ENCODE measurements around the gene COL6A2.
"Not testable (repeated sequence)": the region's sequence is repeated elsewhere in the genome, so short reads cannot be mapped to it uniquely, and the experiment has no call there.

The COL6A2 gene

GRCh38 chr21:46157987-46158451 is 60.1 kb downstream of the COL6A2 start:
- no peak for DNase-seq

GRCh38 chr21:46158666-46159300 is 60.9 kb downstream of the COL6A2 start:
- no peak for DNase-seq

DNA sequence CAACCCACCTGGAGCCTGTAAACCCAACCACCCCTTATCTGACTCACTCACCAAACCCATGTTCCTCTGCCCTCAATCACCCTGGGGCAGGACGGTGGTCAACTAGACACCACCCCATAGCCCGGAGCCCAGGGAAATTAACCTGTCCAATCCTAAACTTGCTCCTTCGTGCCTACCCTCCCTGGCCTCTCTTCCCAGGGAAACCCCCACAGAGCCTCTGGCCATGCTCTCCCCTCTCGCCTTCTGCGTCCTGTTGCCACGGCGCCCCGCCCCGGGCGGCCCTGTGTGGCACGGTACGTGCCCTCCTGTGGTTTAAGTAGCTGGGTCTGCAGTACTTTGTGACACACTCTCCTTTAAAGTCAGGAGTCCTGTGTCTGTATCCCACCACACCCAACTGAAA is 61.5 kb downstream of the COL6A2 start:
- DNase-seq: no peak

GRCh38 chr21:46159841-46160656 is 62.1 kb downstream of the COL6A2 start:
- DNase-seq: no peak

- DNase-seq: no peak
These were observed 62.7 kb downstream of the COL6A2 start for GRCh38 chr21:46160657-46160906.

DNA sequence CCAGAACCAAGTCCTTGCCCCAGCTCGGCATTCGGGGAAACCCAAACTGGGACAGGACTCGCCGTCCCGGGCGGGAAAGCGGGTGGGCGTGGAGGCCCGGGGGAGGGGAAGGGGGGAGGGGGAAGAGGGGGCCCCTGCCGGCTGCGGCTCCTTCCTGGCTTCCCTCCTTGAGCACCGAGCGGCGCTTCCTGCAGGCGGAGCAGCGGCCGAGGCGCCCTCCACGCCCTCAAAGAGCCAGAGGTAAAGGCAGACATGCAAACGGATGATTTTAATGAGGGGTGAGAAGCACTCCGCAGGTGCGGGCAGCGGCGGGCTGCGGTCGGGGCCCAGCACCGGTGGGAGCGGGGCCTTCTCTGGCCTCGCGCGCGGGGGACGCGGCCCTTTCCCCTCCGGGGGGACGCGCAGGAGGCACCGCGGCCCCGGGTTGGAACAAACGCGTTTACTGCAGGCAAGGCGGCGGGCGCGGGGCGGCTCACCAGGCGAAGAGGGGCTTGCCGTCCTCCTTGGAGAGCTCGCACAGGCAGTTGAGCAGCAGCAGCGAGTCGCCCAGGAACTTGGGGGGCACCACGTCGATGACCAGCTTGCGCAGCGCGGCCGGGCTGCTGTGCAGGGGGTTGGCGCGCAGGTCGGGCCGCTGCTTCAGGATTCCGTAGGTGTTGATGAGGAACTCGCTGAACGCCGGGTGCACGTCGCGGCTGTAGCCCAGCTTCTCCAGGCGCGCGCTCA is 63.2 kb downstream of the COL6A2 start:
- DNase-seq: no peak

- DNase-seq: no peak
These were observed 64.0 kb downstream of the COL6A2 start for GRCh38 chr21:46161633-46162592.

GRCh38 chr21:46163380-46163779 is 65.5 kb downstream of the COL6A2 start:
- no peak for DNase-seq

GRCh38 chr21:46165098-46165497 is 67.2 kb downstream of the COL6A2 start:
- DNase-seq: no peak

GRCh38 chr21:46168238-46168637 is 70.3 kb downstream of the COL6A2 start:
- no peak for DNase-seq

DNA sequence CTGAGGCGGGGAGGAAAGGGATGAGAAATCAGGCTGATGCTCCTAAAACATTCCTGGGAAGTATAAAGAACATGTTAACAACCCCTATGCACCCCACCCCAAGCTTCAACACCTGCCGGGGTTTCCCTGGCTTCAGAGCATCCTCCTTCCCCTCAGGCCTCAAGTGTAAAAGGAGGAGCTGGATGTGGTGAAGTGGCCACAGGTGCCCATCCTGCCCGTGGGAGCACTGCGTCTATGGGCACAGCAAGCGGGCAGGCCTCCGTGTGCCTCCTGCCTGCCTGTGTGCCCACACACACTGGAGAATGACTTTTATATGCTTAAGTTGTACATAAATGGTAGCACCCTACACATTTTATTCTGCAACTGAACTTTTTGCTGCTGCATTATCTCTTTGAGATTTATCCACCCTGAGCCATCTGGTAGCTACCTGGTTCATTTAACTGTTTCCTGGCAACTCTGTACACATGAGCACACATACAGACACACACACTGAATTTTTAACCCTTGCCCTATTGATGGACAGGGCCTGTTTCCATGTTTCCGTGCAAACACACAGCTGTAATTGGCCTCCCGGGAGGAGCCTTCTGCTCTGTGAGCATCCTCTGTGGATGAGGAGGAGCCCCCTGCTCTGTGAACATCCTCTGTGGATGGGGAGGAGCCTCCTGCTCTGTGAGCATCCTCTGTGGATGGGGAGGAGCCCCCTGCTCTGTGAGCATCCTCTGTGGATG is 70.9 kb downstream of the COL6A2 start:
- DNase-seq: no peak

- DNase-seq: not testable (repeated sequence)
These were observed 72.7 kb downstream of the COL6A2 start for GRCh38 chr21:46170436-46171193.

GRCh38 chr21:46171585-46171984 is 73.7 kb downstream of the COL6A2 start:
- no peak for DNase-seq

DNA sequence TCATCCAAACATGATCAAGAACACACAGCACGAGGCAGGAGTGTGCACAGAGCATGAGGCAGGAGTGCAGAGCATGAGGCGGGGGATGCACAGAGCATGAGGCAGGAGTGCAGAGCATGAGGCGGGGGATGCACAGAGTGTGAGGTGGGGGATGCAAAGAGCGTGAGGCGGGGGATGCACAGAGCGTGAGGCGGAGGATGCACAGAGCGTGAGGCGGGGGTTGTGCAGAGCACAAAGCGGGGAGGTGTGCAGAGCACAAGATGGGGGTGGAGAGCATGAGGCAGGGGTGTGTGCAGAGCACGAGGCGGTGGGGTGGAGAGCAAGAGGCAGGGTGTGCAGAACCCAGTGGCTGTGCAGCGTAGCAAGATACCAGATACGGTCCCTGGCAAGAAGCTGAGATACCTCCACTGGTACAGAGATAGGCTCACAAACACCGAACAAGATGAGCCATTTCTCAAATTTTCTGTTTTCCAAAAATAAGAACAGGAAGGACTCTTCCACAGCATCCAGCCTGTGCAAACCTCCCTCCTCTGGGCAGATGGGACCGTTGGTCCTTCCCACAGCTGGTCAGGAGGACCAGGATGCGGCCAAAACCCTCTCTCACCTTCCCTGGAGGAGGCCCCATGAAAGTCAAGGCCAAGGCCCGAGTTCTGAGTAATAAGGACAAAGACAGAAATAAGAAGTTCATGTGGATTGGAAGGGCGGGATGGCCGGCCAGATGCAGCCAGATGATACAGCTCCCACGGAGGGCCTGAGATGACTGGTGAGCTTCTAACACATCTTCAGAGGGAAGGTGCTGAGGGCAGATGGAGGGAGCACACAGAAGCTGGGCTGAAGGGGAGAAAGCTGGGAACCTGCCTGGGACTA is 74.3 kb downstream of the COL6A2 start:
- DNase-seq: no peak

- DNase-seq: no peak
These were observed 75.1 kb downstream of the COL6A2 start for GRCh38 chr21:46172863-46173528.

- DNase-seq: no peak
These were observed 75.7 kb downstream of the COL6A2 start for GRCh38 chr21:46173573-46173972.

GRCh38 chr21:46176443-46177129 is 78.7 kb downstream of the COL6A2 start:
- not testable (repeated sequence) for DNase-seq

- DNase-seq: no peak
These were observed 81.0 kb downstream of the COL6A2 start for GRCh38 chr21:46178961-46179360.

Data from GF-D8 (cell line).